K562 (cell line): ENCODE results near the gene SHANK1. TPM values are rescaled to one million over a fixed set of nuclear protein-coding genes. Genes with fewer than 3 reads are reported as not detected.
A peak's percentile ranks its signal among the peaks of the same experiment; 100 is the strongest.

Source experiments
- CC2D1A ChIP-seq: fragments of 450-650 bp; IDR thresholded peaks from 2 replicates; pipeline ENCODE4 v1.6.1; 2017; ENCODE audit warnings: mild to moderate bottlenecking
- GABPB1 ChIP-seq: sonication (generic); formaldehyde crosslinking; IDR thresholded peaks from 2 replicates; pipeline ENCODE4 v1.8.0; 2022; ENCODE audit warnings: mild to moderate bottlenecking, missing genetic modification reagents
- PHF20 ChIP-seq: fragments of 450-650 bp; IDR thresholded peaks from 2 replicates; pipeline ENCODE4 v1.6.1; 2018; ENCODE audit not compliant: partially characterized antibody
- SMC3 ChIP-seq: conservative IDR thresholded peaks from 2 replicates; pipeline ENCODE4 v1.6.1; 2011; ENCODE audit warnings: low read depth, low read length, improper control_type of control experiment; ENCODE audit not compliant: insufficient read depth
- WHSC1 ChIP-seq: IDR thresholded peaks from one replicate; pipeline ENCODE4 v1.6.1; 2012; ENCODE audit warnings: low read length, control low read depth, inconsistent platforms
- ZBTB49 ChIP-seq: sonication (generic); formaldehyde crosslinking; IDR thresholded peaks from 2 replicates; pipeline ENCODE4 v1.8.0; 2022; ENCODE audit warnings: missing genetic modification reagents, mild to moderate bottlenecking, borderline replicate concordance
- ZNF124 ChIP-seq: sonication (generic); formaldehyde crosslinking; IDR thresholded peaks from 2 replicates; pipeline ENCODE4 v1.8.1; 2022; ENCODE audit warnings: missing genetic modification reagents
- ZNF165 ChIP-seq: fragments of 250-450 bp; sonication (Bioruptor Pico); IDR thresholded peaks from 2 replicates; pipeline ENCODE4 v1.4.0; 2020; ENCODE audit warnings: borderline replicate concordance
- ZNF699 ChIP-seq: fragments of 250-450 bp; sonication (Bioruptor Pico); IDR thresholded peaks from 2 replicates; pipeline ENCODE4 v1.8.0; 2021; ENCODE audit warnings: mild to moderate bottlenecking, moderate library complexity; ENCODE audit not compliant: insufficient replicate concordance
- polyA plus RNA-seq, 8 experiments: library from polyadenylated mRNA; depleted of rRNA in 4 of 8; stranded (reverse) in 5 of 8; unstranded in 3 of 8; fragments of >200 nt; fragmentation: Nextera tagmentation in 2 of 8; fragmentation: Illumina TruSeq in 1 of 8; extraction: Ambion mirVana in 2 of 8; extraction: Trizol in 1 of 8; gene quantifications; 2 replicates each; pipeline versions ENCODE4 v1.2.1 to v1.2.3, GENCODE V29; 2011 to 2014; ENCODE audit warnings: inconsistent platforms in 1 of 8, missing spikeins in 1 of 8
- total RNA-seq, 7 experiments: library from RNA; depleted of rRNA in 6 of 7; stranded (reverse); fragments of >200 nt in 6 of 7; fragmentation: Illumina TruSeq in 2 of 7; extraction: Trizol in 2 of 7; gene quantifications; 2 replicates each; pipeline versions ENCODE4 v1.2.1 to v1.2.3, GENCODE V29; 2011 to 2021; ENCODE audit warnings: low replicate concordance in 1 of 7
- TF ChIP-seq, protein P1 (sequence below): fragments of 200-800 bp; sonication (Bioruptor generic); IDR thresholded peaks from 2 replicates; pipeline ENCODE4 v1.6.1; 2017; ENCODE audit warnings: missing genetic modification characterization, missing compliant biosample characterization
- TF ChIP-seq, protein P2 (sequence below): fragments of 200-600 bp; sonication (generic); IDR thresholded peaks from one replicate; pipeline ENCODE4 v1.6.1; 2012; ENCODE audit warnings: mild to moderate bottlenecking, low read depth, low read length, inconsistent platforms

Gene SHANK1
- total and polyA plus RNA-seq, 9 of the 15 experiments (the other 6 are each of a cell fraction or from before 2014, with no cell fraction given) = 0.33 to 1.3 (median 0.55) TPM; not detected in 2

- TF ChIP-seq ZNF165 (CRISPR knock-in tag) = no peak
- peak; percentile 74; the same call in 1 of the 2 replicates for TF ChIP-seq ZBTB49
- TF ChIP-seq ZNF124 (CRISPR knock-in tag) = no peak
- no peak for TF ChIP-seq WHSC1
- TF ChIP-seq PHF20 = peak; percentile 12
- TF ChIP-seq, protein P1, sequence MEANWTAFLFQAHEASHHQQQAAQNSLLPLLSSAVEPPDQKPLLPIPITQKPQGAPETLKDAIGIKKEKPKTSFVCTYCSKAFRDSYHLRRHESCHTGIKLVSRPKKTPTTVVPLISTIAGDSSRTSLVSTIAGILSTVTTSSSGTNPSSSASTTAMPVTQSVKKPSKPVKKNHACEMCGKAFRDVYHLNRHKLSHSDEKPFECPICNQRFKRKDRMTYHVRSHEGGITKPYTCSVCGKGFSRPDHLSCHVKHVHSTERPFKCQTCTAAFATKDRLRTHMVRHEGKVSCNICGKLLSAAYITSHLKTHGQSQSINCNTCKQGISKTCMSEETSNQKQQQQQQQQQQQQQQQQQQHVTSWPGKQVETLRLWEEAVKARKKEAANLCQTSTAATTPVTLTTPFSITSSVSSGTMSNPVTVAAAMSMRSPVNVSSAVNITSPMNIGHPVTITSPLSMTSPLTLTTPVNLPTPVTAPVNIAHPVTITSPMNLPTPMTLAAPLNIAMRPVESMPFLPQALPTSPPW (CRISPR knock-in tag) = peak; percentile 23; the same call in 1 of the 2 replicates
- TF ChIP-seq, protein P2, sequence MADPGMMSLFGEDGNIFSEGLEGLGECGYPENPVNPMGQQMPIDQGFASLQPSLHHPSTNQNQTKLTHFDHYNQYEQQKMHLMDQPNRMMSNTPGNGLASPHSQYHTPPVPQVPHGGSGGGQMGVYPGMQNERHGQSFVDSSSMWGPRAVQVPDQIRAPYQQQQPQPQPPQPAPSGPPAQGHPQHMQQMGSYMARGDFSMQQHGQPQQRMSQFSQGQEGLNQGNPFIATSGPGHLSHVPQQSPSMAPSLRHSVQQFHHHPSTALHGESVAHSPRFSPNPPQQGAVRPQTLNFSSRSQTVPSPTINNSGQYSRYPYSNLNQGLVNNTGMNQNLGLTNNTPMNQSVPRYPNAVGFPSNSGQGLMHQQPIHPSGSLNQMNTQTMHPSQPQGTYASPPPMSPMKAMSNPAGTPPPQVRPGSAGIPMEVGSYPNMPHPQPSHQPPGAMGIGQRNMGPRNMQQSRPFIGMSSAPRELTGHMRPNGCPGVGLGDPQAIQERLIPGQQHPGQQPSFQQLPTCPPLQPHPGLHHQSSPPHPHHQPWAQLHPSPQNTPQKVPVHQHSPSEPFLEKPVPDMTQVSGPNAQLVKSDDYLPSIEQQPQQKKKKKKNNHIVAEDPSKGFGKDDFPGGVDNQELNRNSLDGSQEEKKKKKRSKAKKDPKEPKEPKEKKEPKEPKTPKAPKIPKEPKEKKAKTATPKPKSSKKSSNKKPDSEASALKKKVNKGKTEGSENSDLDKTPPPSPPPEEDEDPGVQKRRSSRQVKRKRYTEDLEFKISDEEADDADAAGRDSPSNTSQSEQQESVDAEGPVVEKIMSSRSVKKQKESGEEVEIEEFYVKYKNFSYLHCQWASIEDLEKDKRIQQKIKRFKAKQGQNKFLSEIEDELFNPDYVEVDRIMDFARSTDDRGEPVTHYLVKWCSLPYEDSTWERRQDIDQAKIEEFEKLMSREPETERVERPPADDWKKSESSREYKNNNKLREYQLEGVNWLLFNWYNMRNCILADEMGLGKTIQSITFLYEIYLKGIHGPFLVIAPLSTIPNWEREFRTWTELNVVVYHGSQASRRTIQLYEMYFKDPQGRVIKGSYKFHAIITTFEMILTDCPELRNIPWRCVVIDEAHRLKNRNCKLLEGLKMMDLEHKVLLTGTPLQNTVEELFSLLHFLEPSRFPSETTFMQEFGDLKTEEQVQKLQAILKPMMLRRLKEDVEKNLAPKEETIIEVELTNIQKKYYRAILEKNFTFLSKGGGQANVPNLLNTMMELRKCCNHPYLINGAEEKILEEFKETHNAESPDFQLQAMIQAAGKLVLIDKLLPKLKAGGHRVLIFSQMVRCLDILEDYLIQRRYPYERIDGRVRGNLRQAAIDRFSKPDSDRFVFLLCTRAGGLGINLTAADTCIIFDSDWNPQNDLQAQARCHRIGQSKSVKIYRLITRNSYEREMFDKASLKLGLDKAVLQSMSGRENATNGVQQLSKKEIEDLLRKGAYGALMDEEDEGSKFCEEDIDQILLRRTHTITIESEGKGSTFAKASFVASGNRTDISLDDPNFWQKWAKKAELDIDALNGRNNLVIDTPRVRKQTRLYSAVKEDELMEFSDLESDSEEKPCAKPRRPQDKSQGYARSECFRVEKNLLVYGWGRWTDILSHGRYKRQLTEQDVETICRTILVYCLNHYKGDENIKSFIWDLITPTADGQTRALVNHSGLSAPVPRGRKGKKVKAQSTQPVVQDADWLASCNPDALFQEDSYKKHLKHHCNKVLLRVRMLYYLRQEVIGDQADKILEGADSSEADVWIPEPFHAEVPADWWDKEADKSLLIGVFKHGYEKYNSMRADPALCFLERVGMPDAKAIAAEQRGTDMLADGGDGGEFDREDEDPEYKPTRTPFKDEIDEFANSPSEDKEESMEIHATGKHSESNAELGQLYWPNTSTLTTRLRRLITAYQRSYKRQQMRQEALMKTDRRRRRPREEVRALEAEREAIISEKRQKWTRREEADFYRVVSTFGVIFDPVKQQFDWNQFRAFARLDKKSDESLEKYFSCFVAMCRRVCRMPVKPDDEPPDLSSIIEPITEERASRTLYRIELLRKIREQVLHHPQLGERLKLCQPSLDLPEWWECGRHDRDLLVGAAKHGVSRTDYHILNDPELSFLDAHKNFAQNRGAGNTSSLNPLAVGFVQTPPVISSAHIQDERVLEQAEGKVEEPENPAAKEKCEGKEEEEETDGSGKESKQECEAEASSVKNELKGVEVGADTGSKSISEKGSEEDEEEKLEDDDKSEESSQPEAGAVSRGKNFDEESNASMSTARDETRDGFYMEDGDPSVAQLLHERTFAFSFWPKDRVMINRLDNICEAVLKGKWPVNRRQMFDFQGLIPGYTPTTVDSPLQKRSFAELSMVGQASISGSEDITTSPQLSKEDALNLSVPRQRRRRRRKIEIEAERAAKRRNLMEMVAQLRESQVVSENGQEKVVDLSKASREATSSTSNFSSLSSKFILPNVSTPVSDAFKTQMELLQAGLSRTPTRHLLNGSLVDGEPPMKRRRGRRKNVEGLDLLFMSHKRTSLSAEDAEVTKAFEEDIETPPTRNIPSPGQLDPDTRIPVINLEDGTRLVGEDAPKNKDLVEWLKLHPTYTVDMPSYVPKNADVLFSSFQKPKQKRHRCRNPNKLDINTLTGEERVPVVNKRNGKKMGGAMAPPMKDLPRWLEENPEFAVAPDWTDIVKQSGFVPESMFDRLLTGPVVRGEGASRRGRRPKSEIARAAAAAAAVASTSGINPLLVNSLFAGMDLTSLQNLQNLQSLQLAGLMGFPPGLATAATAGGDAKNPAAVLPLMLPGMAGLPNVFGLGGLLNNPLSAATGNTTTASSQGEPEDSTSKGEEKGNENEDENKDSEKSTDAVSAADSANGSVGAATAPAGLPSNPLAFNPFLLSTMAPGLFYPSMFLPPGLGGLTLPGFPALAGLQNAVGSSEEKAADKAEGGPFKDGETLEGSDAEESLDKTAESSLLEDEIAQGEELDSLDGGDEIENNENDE = no peak
- peak; percentile 68; the same call in 1 of the 2 replicates for TF ChIP-seq CC2D1A
- TF ChIP-seq SMC3 = peak; percentile 82
- no peak for TF ChIP-seq ZNF699
- no peak for TF ChIP-seq GABPB1 (CRISPR knock-in tag)
Measured at GRCh38 chr19:50703915-50704796, 15.4 kb downstream of the SHANK1 start (continued).
